Measurements from ENCODE around the gene ELP5.

GRCh38 chr17:7238420-7239090, 13.5 kb upstream of the ELP5 start:
- no peak for TF ChIP-seq EZH2phosphoT487 (IDR thresholded peaks at IDR 0.05; ENCODE audit: low read depth)
- TF ChIP-seq, protein P1, sequence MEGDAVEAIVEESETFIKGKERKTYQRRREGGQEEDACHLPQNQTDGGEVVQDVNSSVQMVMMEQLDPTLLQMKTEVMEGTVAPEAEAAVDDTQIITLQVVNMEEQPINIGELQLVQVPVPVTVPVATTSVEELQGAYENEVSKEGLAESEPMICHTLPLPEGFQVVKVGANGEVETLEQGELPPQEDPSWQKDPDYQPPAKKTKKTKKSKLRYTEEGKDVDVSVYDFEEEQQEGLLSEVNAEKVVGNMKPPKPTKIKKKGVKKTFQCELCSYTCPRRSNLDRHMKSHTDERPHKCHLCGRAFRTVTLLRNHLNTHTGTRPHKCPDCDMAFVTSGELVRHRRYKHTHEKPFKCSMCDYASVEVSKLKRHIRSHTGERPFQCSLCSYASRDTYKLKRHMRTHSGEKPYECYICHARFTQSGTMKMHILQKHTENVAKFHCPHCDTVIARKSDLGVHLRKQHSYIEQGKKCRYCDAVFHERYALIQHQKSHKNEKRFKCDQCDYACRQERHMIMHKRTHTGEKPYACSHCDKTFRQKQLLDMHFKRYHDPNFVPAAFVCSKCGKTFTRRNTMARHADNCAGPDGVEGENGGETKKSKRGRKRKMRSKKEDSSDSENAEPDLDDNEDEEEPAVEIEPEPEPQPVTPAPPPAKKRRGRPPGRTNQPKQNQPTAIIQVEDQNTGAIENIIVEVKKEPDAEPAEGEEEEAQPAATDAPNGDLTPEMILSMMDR (IDR thresholded peaks at IDR 0.05; ENCODE audit: low read depth, low read length) = no peak
